ENCODE measurements around the gene NDUFA3. TPM values are rescaled to one million over a fixed set of nuclear protein-coding genes. Genes with fewer than 3 reads are reported as not detected.
"Not testable (repeated sequence)": the region's sequence is repeated elsewhere in the genome, so short reads cannot be mapped to it uniquely, and the experiment has no call there.

NDUFA3 gene
- 24.2 and 51.7 TPM in 2 replicates for total RNA-seq (2014; rRNA removed; shearing (Covaris generic))

- no peak within 1 kb of the TSS for H3K27ac ChIP-seq
- no peaks in the 10 kb centered on the region for H3K4me1 ChIP-seq (replicated peaks)
- no peaks in the 10 kb centered on the region for H3K9me3 ChIP-seq (replicated peaks)
- peak; percentile 86 to 98 for DNase-seq (ENCODE audit: low read depth in 1 of 2, low spot score in 2 of 2)
- peaks cover 23% of the 10 kb centered on the region for H3K36me3 ChIP-seq
- no peaks in the 10 kb centered on the region for H3K27me3 ChIP-seq (replicated peaks)
- peak within 1 kb of the TSS; percentile 62 for H3K4me3 ChIP-seq
Observed at GRCh38 chr19:54102421-54103169, at the start of gene NDUFA3. Gene NDUFA3, plus strand, starts transcription at chr19:54102855. Its CDS starts 24 bp downstream, at chr19:54102879.

GRCh38 chr19:54062643-54063042, 40.0 kb upstream of the NDUFA3 start:
- no peak for DNase-seq (ENCODE audit: low read depth in 1 of 2, low spot score in 2 of 2)

GRCh38 chr19:54063350-54064116, 39.1 kb upstream of the NDUFA3 start, which contains the start of gene VSTM1:
Gene VSTM1, minus strand, starts transcription at chr19:54063897. Its CDS starts 120 bp downstream, at chr19:54063777.
- Histone ChIP-seq H3K27ac (no peak within 1 kb of the TSS), H3K4me1 (replicated peaks) (no peaks in the 10 kb centered on the region), H3K4me3 (no peak within 1 kb of the TSS), H3K9me3 (replicated peaks) (no peaks in the 10 kb centered on the region), H3K27me3 (replicated peaks) (peaks cover 8% of the 10 kb centered on the region; the same call in 1 of the 2 replicates), H3K36me3 (no peaks in the 10 kb centered on the region)
- DNase-seq (ENCODE audit: low read depth in 1 of 2, low spot score in 2 of 2): no peak

More at GRCh38 chr19:54062643-54063042, 40.0 kb upstream of the NDUFA3 start:
- Histone ChIP-seq H3K4me3 (no peak overlapping the region), H3K27me3 (replicated peaks) (peaks cover 8% of the 10 kb centered on the region; the same call in 1 of the 2 replicates), H3K9me3 (replicated peaks) (no peaks in the 10 kb centered on the region), H3K36me3 (no peaks in the 10 kb centered on the region), H3K27ac (no peak overlapping the region), H3K4me1 (replicated peaks) (no peaks in the 10 kb centered on the region)

GRCh38 chr19:54069470-54069869, 33.2 kb upstream of the NDUFA3 start:
- no peak for DNase-seq (ENCODE audit: low read depth in 1 of 2, low spot score in 2 of 2)
- Histone ChIP-seq H3K36me3 (no peaks in the 10 kb centered on the region), H3K27me3 (replicated peaks) (peaks cover 5% of the 10 kb centered on the region; the same call in 1 of the 2 replicates), H3K27ac (no peak overlapping the region), H3K4me3 (no peak overlapping the region), H3K9me3 (replicated peaks) (peaks cover 3% of the 10 kb centered on the region; the same call in 1 of the 2 replicates), H3K4me1 (replicated peaks) (no peaks in the 10 kb centered on the region)

GRCh38 chr19:54073829-54074228, 28.8 kb upstream of the NDUFA3 start:
- peaks cover 3% of the 10 kb centered on the region; the same call in 1 of the 2 replicates for H3K9me3 ChIP-seq (replicated peaks)
- no peaks in the 10 kb centered on the region for H3K4me1 ChIP-seq (replicated peaks)
- no peaks in the 10 kb centered on the region for H3K36me3 ChIP-seq
- no peak for DNase-seq (ENCODE audit: low read depth in 1 of 2, low spot score in 2 of 2)
- no peaks in the 10 kb centered on the region for H3K27me3 ChIP-seq (replicated peaks)
- H3K4me3 ChIP-seq: no peak overlapping the region
- H3K27ac ChIP-seq: no peak overlapping the region

GRCh38 chr19:54074851-54075250, 27.8 kb upstream of the NDUFA3 start:
- Histone ChIP-seq H3K27me3 (replicated peaks) (no peaks in the 10 kb centered on the region), H3K4me3 (no peak overlapping the region), H3K9me3 (replicated peaks) (no peaks in the 10 kb centered on the region), H3K36me3 (no peaks in the 10 kb centered on the region), H3K27ac (no peak overlapping the region), H3K4me1 (replicated peaks) (no peaks in the 10 kb centered on the region)
- no peak for DNase-seq (ENCODE audit: low read depth in 1 of 2, low spot score in 2 of 2)

- no peak overlapping the region for H3K27ac ChIP-seq
- no peaks in the 10 kb centered on the region for H3K4me1 ChIP-seq (replicated peaks)
Observed at GRCh38 chr19:54077334-54077733, 25.3 kb upstream of the NDUFA3 start.

GRCh38 chr19:54081032-54081431, 21.6 kb upstream of the NDUFA3 start, which contains the start of gene TARM1:
Gene TARM1, minus strand, starts transcription at chr19:54081365. Its CDS starts 25 bp downstream, at chr19:54081340.
- H3K9me3 ChIP-seq (replicated peaks): peaks cover 4% of the 10 kb centered on the region; the same call in 1 of the 2 replicates
- no peak within 1 kb of the TSS for H3K4me3 ChIP-seq
- no peaks in the 10 kb centered on the region for H3K27me3 ChIP-seq (replicated peaks)
- no peak for DNase-seq (ENCODE audit: low read depth in 1 of 2, low spot score in 2 of 2)
- no peaks in the 10 kb centered on the region for H3K36me3 ChIP-seq
- no peaks in the 10 kb centered on the region for H3K4me1 ChIP-seq (replicated peaks)
- no peak within 1 kb of the TSS for H3K27ac ChIP-seq

More at GRCh38 chr19:54077334-54077733, 25.3 kb upstream of the NDUFA3 start:
- DNase-seq (ENCODE audit: low read depth in 1 of 2, low spot score in 2 of 2): no peak
- no peaks in the 10 kb centered on the region for H3K36me3 ChIP-seq
- H3K27me3 ChIP-seq (replicated peaks): no peaks in the 10 kb centered on the region
- H3K9me3 ChIP-seq (replicated peaks): peaks cover 4% of the 10 kb centered on the region; the same call in 1 of the 2 replicates
- no peak overlapping the region for H3K4me3 ChIP-seq

- no peak for DNase-seq (ENCODE audit: low read depth in 1 of 2, low spot score in 2 of 2)
- Histone ChIP-seq H3K36me3 (no peaks in the 10 kb centered on the region), H3K4me1 (replicated peaks) (no peaks in the 10 kb centered on the region), H3K9me3 (replicated peaks) (peaks cover 4% of the 10 kb centered on the region; the same call in 1 of the 2 replicates), H3K4me3 (no peak overlapping the region), H3K27me3 (replicated peaks) (no peaks in the 10 kb centered on the region), H3K27ac (no peak overlapping the region)
Observed at GRCh38 chr19:54084410-54084809, 18.2 kb upstream of the NDUFA3 start.

- Histone ChIP-seq H3K27ac (no peak overlapping the region), H3K27me3 (replicated peaks) (no peaks in the 10 kb centered on the region), H3K9me3 (replicated peaks) (no peaks in the 10 kb centered on the region), H3K4me1 (replicated peaks) (no peaks in the 10 kb centered on the region), H3K4me3 (no peak overlapping the region), H3K36me3 (no peaks in the 10 kb centered on the region)
- DNase-seq (ENCODE audit: low read depth in 1 of 2, low spot score in 2 of 2): no peak
Observed at GRCh38 chr19:54094426-54095000, 8.1 kb upstream of the NDUFA3 start.

- Histone ChIP-seq H3K27ac (no peak overlapping the region), H3K4me1 (replicated peaks) (no peaks in the 10 kb centered on the region), H3K9me3 (replicated peaks) (no peaks in the 10 kb centered on the region), H3K4me3 (no peak overlapping the region), H3K27me3 (replicated peaks) (no peaks in the 10 kb centered on the region), H3K36me3 (no peaks in the 10 kb centered on the region)
- no peak for DNase-seq (ENCODE audit: low read depth in 1 of 2, low spot score in 2 of 2)
Observed at GRCh38 chr19:54095136-54095858, 7.4 kb upstream of the NDUFA3 start.

- not testable (repeated sequence) for H3K36me3 ChIP-seq; H3K4me1 ChIP-seq (replicated peaks); H3K4me3 ChIP-seq; H3K27me3 ChIP-seq (replicated peaks); DNase-seq (ENCODE audit: low read depth in 1 of 2, low spot score in 2 of 2); H3K27ac ChIP-seq; H3K9me3 ChIP-seq (replicated peaks)
Observed at GRCh38 chr19:54095859-54096616, 6.6 kb upstream of the NDUFA3 start.

Measured in SJSA1 (cell line).